GM19238 (cell line): Measurements from ENCODE around the gene STOM.
A peak's percentile ranks its signal among the peaks of the same experiment; 100 is the strongest.

Experiments
- DNase-seq: peaks from one replicate; pipeline ENCODE4 v3.0.0; 2011; ENCODE audit warnings: low spot score; ENCODE audit not compliant: insufficient read length

STOM gene

DNA sequence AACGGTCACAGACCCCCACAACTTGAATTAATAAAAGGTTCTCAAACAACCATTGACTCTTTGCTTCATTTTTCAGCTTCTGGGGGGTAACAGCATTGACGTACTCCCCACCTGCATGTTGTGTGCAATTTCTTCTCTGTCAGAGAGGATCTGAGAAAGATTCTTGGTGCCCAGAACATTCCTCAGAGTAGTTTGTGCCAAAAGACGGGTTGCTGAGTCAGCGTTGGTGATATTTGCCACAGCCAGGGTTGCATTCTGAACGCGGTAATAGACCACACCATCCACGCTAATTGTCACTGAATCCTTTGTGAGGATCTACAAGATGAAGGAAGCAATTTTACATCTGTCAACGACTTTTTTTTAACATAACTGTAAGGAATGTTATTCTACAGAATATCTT is 21.0 kb downstream of the STOM start:
- no peak for DNase-seq

DNA sequence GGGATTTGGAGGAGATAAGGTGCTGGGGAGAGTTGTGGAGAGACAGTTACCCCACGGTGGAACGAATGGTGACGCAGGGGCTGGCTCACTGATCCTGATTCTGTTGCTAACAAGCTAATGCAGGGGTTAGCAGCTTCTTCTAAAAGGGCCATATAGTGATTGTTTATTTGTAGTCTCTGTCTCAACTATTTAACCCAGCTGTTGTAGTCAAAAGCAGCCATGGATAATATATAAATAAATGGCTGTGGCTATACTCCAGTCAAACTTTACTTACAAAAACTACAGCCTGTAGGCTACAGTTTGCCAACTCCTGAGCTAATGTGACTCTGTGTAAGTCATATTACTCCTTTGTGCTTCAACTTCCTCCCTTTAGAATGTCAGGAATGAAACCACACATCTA is 21.8 kb downstream of the STOM start:
- no peak for DNase-seq

DNA sequence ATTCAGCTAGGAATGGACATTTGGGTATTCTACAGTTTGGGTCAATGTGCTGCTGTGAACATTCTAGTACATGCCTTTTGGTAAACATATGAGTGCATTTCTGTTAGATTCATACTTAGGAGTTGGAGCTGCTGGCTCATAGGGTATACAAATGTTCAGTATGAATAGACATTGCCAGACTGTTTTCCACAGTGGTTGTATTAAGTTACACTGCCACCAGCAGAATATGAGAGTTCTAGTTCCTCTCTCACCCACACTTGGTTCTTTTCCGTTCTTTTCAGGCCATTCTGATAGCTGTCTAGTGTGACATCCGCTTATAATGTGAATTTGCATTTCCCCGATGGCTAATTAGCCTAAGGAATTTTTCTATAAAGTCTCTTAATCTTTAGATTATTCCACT is 25.0 kb downstream of the STOM start:
- no peak for DNase-seq

DNA sequence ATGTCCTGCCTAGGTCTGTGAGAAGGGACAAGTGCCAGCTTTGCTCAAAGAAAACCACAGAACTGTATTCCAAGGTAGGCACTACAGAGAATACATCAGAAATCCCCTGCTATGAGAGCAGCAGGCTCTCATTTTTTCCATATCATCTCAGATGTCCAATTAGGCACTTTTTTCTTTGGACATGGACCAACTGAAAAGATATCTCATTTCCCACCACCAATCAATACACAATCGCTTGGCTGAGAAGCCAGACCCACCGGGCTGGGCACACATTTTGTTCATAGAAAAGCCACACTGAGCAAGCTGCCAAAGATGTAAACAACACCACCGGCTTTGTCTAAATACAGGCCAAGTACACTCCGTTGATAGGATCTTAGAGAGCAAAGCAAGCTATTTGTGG is 25.9 kb downstream of the STOM start:
- no peak for DNase-seq

DNA sequence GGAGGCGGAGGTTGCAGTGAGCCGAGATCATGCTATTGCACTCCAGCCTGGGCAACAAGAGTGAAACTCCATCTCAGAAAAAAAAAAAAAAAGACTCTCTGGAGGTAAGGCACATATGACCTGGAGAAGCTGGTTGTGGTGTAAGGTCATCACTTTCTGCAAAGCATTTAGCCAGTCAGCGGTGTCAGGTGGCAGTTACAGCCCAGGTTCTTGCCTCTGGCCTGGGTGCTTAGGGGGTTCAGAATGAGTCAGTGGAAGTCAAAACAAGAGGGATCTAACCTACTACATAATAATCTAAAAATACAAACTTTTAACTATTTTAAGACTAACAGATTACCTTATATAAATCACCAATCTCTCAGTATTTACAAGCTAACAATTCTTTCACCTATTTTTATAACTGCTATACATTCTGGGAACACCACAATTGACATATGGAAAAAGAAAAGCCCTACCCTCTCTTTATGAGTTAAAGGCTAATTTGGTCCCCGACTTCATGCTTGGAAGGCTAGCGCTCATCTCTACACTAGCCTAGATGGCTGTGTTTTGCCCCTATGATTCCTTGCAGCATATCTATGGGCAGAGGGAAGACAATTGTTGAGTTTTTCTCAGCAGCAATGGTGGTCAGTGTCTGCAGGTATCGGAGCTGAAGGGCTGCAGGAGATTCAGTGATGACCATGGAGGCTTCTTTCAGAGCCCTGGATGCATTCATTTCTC is 29.2 kb downstream of the STOM start:
- peak; percentile 24 for DNase-seq

DNA sequence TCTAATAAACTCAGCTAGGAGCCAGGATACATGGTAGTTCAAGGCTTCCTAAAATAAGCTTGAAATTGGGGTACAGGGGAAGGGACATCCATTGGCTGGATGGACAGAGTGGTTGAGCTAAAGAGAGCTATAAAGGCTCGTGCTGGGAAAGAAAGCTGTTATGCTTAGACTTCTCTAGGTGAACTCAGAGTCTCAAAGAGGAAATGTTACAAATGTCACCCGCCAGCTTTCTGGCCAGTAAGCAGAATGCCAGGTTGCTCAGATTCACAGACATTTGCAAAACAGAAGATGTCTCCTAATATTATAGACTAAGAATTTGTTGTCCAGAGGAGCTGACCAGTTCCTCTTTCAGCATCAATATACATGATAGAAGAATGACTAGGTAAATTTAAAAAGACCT is 30.6 kb downstream of the STOM start:
- no peak for DNase-seq

DNA sequence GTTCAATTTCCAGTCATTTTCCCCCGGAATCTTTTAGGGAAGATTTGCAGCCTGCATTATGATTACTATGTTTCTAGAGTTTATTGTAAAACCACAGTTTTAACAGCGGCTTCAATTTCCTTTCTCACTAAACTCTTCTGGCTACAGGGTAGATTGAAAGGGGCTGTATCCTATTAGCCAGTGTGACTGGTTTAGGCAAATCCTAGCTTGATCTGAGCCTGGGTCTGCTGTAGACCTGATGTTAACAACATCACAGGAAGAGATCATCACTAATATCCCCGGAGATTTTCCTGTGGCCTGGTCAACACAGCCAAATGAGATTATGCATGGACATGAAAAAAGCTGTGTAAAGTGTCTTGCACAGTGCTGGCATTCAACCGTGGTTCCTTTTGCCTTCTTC is 33.4 kb downstream of the STOM start:
- DNase-seq: no peak

DNA sequence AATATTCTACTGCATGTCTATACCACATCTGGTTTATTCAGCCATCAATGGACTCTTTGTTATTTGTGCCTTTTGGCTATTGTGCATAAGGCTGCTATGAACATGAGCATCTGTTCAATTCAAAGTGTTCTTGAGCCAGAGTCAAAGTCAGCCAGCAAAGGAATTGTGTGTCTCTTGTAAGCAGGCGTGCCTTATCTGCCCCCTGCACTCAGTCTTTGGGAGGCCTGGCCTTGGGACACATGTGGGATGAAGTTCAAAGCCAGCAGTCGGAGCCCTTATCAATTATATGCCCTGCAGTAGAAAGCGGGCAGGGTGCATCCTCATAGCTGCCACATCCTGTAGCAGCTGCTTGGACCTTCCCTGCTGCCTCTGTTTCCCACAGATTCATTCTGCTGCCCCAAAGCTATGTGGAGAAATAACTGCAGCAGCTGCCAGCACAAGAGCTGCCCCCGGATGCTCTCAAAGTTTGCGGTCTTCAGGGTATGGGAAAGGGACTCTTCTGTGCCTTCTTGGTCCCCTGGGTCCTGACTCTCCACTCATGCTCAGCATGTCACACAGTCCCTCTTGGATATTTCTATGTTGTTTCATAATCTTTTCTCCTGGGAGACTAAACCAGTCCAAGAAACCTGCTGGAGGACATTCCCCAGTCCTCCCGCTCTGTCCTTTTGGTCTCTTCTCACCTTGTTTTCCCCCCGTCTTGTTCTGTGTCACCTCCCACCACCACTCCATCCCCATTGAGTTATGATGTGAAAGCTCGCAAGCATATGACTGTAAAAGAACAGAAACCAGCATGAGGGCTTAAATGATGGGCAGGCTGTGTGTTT is 35.9 kb downstream of the STOM start:
- DNase-seq: no peak

DNA sequence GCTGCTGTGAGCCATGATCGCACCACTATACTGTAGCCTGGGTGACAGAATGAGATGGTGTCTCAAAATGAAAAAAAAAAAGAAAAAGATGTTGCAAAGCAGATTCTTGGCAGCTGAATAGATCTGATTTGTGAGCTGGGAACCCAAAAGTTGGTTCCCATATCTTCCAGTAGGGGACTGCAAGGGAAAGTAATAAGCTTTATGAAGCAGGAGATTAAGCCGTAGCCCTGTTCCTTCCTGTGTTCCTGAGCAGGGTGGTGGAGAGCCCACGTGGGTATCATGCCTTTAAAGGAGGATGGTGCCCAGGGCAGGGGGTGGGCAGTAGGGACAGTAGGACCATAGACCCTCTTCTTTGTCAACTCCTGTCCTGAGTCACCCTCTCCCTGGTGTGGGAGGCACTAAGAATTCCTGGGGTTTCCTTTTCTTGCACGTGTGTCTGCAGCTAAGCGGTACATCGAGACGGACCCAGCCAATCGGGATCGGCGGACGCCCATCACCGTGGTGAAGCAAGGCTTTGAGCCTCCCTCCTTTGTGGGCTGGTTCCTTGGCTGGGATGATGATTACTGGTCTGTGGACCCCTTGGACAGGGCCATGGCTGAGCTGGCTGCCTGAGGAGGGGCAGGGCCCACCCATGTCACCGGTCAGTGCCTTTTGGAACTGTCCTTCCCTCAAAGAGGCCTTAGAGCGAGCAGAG is 37.9 kb downstream of the STOM start:
- no peak for DNase-seq

DNA sequence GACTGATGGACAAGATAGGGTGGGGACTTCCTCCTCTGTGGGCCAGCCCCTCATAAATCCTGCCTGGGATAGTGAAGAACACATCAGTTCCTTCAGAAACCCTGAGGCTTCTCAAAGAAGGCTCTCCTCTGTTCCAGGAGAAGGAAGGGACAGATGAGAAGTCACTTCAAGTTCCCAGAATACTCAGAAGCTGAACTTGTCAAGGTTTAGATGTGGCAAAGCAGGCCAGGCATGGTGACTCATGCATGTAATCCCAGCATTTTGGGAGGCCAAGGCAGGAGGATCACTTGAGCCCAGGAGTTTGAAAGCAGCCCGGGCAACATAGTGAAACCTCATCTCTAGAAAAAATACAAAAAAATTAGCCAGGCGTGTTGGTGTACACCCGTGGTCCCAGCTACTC is 38.5 kb downstream of the STOM start:
- DNase-seq: no peak

DNA sequence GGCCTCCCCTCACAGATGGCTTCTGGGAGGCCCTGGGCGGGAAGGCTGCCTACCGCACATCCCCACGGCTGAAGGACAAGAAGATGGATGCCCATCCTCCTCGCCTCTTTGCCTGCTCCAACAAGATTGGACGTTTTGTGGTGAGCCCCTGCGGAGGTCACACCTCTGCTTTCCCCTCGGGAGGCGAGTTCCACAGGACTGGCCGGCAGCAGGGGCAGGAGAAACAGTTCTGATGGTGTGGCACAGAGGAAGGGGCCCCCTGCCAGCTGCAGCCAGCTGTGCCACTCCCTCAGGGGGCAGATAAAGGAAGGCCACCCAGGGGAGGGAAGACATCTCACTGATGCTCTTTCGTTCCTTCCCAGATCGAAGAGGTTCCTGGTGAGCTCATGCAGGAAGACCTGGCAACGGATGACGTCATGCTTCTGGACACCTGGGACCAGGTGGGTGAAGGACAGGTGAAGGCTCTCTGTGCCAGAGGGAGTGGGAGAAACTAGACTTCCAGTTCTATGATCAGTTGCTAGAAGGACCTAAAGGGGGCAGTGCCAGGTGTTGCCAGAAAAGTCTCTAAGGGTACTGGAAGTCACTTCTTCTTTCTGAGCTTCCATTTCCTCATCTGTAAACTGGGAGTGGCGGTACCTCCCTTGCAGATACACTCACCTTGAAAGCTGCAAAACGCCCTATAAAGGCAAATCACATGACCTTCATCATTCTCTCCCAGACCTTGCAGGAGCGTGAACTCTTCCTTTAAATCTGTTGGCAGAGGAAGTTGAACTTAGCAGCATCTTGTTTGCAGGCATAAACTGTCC is 41.0 kb downstream of the STOM start:
- DNase-seq: no peak

DNA sequence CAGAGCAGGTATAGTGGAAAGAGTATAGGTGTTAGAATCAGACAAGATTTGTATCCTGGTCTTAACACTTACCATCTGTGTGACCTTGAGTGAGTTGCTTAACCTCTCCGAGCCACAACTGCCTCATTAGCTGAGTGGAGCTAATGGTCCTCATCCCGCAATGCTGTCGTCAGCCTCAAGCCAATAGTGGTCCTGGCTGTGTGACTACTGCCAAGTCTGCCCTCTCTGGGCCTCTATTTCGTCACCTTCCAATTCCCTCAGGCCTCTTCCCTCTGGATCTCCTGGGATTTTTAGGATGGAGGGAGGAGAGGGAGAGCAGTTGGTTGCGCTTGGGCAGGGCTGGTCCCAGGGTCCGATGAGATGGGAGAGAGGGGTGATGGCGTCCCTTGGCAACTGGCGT is 41.6 kb downstream of the STOM start:
- no peak for DNase-seq

DNA sequence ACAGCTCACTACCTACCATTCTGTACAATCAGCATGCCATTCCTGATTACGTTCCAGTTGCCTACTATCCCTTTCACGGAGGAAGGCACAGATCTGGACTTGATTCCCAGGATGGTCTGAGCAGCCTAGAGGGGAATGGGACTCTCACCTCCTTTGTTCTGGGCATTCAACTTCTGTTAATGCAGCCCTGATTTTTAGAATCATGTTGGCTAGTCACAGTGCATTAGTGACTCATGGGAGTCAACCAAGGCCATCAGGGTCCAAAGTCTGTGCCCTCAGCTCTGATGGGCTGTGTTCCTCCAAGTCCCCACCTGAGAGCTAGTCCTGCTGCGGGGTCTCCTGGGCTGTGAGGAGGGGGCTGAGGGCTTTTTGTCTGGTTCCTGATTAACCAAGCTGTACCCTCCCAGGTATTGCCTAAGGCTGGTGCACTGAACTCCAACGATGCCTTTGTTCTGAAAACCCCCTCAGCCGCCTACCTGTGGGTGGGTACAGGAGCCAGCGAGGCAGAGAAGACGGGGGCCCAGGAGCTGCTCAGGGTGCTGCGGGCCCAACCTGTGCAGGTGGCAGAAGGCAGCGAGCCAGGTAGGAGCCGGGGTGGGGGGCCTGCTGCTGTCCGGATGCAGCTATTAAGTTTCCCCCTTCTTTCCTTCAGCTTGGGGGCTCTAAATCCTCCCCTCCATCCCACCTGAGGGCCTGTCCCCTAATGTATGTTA is 43.0 kb downstream of the STOM start:
- no peak for DNase-seq

DNA sequence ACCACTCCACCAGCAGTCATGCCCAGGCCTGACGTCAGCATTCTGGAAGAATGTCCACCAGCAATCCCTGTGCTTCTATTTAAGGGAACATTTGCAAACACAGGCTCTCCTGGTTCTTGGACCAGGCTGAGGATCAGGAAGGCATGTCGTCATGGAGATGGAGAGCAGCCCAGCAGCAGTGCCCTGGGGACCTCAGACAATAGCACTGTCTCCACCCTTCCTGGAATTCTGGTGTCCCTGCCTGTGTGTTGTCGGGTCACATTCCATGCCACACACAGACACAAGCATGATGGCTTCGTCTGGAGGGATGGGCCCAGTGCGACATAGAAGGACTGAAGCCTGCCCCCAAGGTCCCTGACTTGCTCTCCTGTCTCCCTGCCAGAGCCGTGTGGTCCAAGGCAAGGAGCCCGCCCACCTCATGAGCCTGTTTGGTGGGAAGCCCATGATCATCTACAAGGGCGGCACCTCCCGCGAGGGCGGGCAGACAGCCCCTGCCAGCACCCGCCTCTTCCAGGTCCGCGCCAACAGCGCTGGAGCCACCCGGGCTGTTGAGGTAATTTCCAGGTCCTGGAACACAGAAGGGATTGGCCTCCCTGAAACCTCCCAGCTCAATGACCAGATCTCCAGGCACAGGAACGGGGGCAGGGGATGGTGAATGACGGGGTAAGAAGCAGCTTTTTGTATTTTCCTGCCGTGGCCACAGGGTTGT is 43.8 kb downstream of the STOM start:
- no peak for DNase-seq

DNA sequence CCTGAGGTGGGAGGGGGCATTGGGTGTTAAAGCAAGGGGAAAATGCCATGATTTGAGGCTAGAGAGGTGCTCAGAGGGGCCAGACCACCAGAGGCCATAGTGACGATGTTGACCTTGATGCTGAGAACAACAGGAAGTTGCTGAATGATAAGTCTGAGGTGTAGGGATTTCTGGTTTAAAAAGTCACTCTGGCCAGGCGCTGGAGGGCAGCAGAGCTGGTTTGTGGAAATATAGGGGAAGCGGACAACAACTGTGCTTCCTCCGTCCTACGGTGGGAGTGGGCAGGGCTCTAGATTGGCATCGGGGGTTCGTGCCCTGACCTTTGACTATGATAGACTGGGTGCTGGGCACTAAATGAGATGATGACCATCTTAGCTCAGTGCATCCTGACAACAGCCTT is 44.7 kb downstream of the STOM start:
- no peak for DNase-seq

DNA sequence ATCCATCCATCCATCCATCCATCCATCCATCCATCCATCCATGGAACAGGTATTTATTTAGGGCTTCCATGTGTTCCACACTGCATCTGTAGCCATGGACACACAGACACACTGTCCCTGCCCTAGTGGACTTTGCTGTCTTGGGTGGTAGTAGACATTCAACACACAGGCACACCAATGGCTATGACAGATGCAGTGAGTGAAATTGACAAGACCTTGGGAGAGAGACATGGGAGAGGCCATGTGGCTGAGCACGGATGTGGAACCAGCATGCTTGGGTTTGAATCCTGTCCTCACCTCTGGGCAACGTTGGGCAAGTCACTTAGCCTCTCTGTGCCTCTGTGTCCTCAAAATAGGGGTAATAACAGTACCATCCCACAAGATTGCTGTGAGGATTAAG is 45.3 kb downstream of the STOM start:
- no peak for DNase-seq

DNA sequence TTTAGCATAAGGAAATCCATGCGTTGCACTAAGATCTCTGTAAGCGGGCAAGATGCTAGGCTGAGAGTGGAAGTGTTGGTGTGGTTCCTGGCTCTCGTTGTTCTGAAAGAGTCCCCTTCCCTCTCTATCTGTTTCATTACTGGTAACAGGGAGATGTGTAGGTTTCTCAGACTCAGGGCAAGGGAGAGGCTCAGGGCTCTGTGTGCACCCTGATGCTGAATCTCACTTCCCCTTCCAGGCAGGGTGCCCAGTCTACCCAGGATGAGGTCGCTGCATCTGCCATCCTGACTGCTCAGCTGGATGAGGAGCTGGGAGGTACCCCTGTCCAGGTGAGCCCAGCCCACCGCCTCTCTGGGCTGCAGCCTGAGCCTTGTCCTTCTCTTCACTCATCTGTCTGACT is 45.7 kb downstream of the STOM start:
- no peak for DNase-seq

DNA sequence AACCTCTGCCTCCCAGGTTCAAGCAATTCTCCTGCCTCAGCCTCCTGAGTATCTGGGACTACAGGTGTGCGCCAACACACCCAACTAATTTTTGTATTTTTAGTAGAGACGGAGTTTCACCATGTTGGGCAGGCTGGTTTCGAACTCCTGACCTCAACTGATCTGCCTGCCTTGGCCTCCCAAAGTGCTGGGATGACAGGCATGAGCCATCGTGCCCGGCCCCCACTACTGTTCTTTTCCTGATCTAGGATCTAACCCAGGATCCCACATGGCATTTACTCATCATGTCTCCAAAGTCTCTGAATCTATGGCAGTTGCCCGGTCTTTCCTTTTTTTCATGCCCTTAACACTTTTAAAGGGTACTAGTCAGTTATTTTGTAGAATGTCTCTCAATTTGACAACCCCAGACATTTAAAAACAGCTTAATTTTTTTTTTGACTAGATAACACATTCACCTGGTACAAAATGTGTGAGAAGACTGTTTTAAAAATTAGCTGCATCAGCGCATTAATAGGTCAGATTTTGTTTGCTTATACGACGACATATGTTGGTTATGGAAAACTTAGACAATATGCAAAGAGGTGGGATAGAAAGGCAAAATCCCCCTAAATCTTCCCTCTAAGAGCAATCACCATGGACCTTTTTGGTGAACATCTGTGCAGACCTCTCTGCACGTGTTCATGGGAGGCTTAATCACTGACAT is 46.5 kb downstream of the STOM start:
- DNase-seq: no peak

DNA sequence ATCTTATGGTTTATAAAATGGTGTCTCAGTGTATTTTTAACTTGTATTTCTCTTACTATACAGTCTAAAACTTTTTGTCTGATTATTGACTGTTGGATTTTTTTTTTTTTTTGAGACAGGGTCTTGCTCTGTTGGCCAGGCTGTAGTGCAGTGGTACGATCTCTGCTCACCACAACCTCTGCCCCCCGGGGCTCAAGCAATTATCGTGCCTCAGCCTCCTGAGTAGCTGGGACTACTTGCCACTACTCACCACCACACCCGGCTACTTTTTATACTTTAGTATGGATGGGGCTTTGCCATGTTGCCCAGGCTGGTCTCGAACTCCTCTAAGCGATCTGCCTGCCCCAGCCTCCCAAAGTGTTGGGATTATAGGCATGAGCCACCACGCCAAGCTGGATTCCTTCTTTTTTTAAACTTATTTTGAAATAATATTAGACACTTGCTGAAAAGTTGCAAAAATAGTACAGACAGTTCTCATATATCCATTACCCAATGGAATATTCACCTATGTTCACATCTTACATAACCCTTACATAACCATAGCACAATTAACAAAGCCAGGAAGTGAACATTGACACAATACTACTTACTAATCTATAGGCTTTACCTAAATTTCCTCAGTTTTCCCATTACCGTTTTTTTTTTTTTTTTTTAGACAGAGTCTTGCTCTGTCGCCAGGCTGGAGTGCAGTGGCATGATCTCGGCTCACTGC is 47.2 kb downstream of the STOM start:
- DNase-seq: no peak
